Epithelial cell of esophagus (primary cell): ENCODE results near the gene CEP97.

Source experiments
- DNase-seq: peaks from one replicate; pipeline ENCODE4 v3.0.0; 2010; ENCODE audit warnings: low read depth
- H3K4me3 ChIP-seq: 2 replicates; pipeline ENCODE4 v1.5.1; 2011; ENCODE audit warnings: mild to moderate bottlenecking, low read length, control low read depth
- TF ChIP-seq, protein P1 (sequence below): IDR thresholded peaks from 2 replicates; pipeline ENCODE4 v1.5.1; 2011; ENCODE audit warnings: low read depth, mild to moderate bottlenecking, low read length, control low read depth, inconsistent platforms; ENCODE audit not compliant: insufficient read depth; ENCODE audit errors: missing control alignments

Gene CEP97

DNA sequence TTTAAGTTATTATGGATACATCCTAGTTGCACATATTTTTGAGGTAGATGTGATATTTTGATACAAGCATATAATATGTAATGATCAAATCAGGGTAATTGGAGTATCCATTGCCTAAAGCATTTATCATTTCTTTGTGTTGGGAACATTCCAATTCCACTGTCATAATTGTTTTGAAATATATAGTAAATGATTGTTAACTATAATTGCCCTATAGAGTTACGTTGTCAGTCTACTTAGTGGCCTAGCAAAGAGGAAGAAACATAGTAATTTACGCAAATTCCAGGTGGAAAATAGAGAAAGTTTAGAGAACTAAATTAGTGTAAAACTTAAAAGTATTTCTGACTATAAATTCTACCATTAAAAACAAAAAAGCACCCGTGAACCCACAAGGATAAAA, 79.5 kb downstream of the CEP97 start:
- DNase-seq = no peak
- TF ChIP-seq, protein P1, sequence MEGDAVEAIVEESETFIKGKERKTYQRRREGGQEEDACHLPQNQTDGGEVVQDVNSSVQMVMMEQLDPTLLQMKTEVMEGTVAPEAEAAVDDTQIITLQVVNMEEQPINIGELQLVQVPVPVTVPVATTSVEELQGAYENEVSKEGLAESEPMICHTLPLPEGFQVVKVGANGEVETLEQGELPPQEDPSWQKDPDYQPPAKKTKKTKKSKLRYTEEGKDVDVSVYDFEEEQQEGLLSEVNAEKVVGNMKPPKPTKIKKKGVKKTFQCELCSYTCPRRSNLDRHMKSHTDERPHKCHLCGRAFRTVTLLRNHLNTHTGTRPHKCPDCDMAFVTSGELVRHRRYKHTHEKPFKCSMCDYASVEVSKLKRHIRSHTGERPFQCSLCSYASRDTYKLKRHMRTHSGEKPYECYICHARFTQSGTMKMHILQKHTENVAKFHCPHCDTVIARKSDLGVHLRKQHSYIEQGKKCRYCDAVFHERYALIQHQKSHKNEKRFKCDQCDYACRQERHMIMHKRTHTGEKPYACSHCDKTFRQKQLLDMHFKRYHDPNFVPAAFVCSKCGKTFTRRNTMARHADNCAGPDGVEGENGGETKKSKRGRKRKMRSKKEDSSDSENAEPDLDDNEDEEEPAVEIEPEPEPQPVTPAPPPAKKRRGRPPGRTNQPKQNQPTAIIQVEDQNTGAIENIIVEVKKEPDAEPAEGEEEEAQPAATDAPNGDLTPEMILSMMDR = no peak
- H3K4me3 ChIP-seq = no peak overlapping the region

GRCh38 chr3:101806491-101806890, 82.1 kb downstream of the CEP97 start:
- TF ChIP-seq, protein P1 = no peak
- no peak for DNase-seq
- no peak overlapping the region for H3K4me3 ChIP-seq

GRCh38 chr3:101807888-101808287, 83.5 kb downstream of the CEP97 start:
- no peak for DNase-seq
- TF ChIP-seq, protein P1 = no peak
- no peak overlapping the region for H3K4me3 ChIP-seq

- peak; percentile 49 for DNase-seq
- TF ChIP-seq, protein P1 = peak; percentile 57
These were observed 85.0 kb downstream of the CEP97 start for GRCh38 chr3:101809178-101810021.

GRCh38 chr3:101810022-101810418, 85.6 kb downstream of the CEP97 start:
- no peak overlapping the region for H3K4me3 ChIP-seq
- TF ChIP-seq, protein P1 = no peak
- DNase-seq = no peak

More at GRCh38 chr3:101809178-101810021, 85.0 kb downstream of the CEP97 start:
- H3K4me3 ChIP-seq = no peak overlapping the region

GRCh38 chr3:101811875-101812274, 87.5 kb downstream of the CEP97 start:
- TF ChIP-seq, protein P1 = no peak
- no peak overlapping the region for H3K4me3 ChIP-seq
- DNase-seq = no peak

- no peak overlapping the region for H3K4me3 ChIP-seq
- no peak for DNase-seq
- TF ChIP-seq, protein P1 = no peak
These were observed 88.5 kb downstream of the CEP97 start for GRCh38 chr3:101812895-101813294.
